Measurements from ENCODE around the gene UNC119B.

The UNC119B gene

DNA sequence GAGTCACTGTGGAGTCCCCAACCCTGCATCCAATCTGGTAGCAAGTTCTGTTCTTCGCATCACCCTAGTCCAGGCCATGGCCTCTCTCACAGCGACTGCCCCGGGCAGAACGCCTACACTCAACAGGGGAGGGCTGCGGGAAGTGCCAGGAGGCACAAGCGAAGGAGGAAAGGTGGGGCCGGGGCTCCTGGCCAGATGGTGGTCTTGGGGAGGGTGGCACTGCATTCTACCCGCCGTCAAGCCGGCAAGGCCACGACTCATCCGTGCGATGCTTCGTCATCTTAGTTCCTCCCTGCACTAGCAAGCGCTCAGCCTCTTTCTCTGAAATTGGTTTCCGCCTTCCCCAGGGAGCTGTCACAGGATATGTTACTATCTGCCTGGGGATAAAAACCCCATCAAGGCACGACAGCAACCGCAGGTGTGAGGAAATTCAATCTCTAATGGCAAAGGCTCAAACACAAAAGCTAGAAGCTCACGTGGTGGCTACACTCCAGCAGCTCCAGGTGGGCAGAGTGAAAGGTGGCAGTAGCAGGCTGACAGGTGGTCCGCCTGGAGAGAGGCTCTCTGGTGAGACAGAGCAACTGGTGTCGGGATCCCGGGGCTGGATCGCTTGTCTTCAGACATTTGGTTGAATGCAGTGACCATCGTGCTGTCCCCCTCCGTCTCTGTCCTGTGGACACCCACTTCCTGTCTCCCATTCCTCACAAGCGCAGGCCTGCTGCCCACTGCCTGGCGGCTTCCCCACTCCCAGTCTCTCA lies 49.5 kb downstream of the UNC119B start:
- no peak overlapping the region for H3K4me3 ChIP-seq (ENCODE audit: low read depth, low read length)
- TF ChIP-seq CTCF (IDR thresholded peaks at IDR 0.05; ENCODE audit: low read depth, low read length, missing control alignments), result no peak
- DNase-seq (ENCODE audit: low read depth), result no peak

- no peak for TF ChIP-seq CTCF (IDR thresholded peaks at IDR 0.05; ENCODE audit: low read depth, low read length, missing control alignments)
- no peak for DNase-seq (ENCODE audit: low read depth)
- H3K4me3 ChIP-seq (ENCODE audit: low read depth, low read length), result no peak overlapping the region
Observed at GRCh38 chr12:120760349-120761254, 50.3 kb downstream of the UNC119B start.

GRCh38 chr12:120761519-120761934 lies 51.3 kb downstream of the UNC119B start:
- no peak overlapping the region for H3K4me3 ChIP-seq (ENCODE audit: low read depth, low read length)
- DNase-seq (ENCODE audit: low read depth), result no peak
- no peak for TF ChIP-seq CTCF (IDR thresholded peaks at IDR 0.05; ENCODE audit: low read depth, low read length, missing control alignments)

- no peak overlapping the region for H3K4me3 ChIP-seq (ENCODE audit: low read depth, low read length)
- DNase-seq (ENCODE audit: low read depth), result no peak
- no peak for TF ChIP-seq CTCF (IDR thresholded peaks at IDR 0.05; ENCODE audit: low read depth, low read length, missing control alignments)
Observed at GRCh38 chr12:120762086-120762485, 51.8 kb downstream of the UNC119B start.

DNA sequence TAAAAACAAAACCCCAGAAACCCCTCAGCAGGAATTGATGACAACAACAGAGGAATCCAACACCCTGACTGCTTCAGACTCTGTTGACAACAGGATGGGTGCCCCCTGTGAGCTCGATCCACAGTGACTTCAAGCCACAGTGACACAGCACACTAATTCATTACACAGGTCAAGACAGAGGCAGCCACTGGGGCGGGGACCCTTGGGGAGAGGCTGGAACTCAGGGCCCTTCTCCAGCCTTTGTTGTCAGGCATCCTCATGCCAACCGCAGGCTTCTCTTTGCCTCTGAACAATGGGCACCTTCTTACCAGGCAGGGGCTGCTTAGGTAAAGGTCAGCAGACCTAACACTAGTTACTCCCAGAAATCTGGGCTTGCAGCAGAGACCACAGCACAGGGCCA lies 53.0 kb downstream of the UNC119B start:
- no peak for TF ChIP-seq CTCF (IDR thresholded peaks at IDR 0.05; ENCODE audit: low read depth, low read length, missing control alignments)
- no peak for DNase-seq (ENCODE audit: low read depth)
- no peak overlapping the region for H3K4me3 ChIP-seq (ENCODE audit: low read depth, low read length)

DNA sequence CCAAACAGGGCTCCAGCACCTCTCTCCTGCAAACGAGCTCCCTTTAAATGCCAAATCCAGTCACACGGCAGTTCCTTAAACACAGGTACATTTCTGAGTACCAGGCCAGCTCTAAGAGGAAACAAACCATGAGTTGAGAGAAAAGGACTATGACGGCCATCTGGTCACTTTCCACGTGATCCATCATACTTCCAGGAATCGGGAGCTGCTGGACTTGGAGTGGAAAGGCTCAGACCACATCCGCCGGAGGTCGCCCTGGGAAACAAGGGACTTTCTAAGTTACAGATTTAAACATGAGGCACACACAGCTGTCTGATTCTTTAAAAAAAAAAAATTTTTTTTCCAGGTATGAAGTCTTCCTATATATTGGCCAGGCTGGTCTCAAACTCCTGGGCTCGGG lies 54.6 kb downstream of the UNC119B start:
- no peak overlapping the region for H3K4me3 ChIP-seq (ENCODE audit: low read depth, low read length)
- no peak for TF ChIP-seq CTCF (IDR thresholded peaks at IDR 0.05; ENCODE audit: low read depth, low read length, missing control alignments)
- no peak for DNase-seq (ENCODE audit: low read depth)
